Activated T-helper 9 cell treated with anti-CD3 and anti-CD28 coated beads, Interleukin-2, amount 50 U/mL, for 16 hours (primary cell): ENCODE measurements around the gene GPR132.
"Not testable (repeated sequence)": the region's sequence is repeated elsewhere in the genome, so short reads cannot be mapped to it uniquely, and the experiment has no call there.

Experiments
- DNase-seq: peaks from one replicate; pipeline ENCODE4 v3.0.0-alpha.2; 2020; ENCODE audit warnings: low read depth

Gene GPR132

DNA sequence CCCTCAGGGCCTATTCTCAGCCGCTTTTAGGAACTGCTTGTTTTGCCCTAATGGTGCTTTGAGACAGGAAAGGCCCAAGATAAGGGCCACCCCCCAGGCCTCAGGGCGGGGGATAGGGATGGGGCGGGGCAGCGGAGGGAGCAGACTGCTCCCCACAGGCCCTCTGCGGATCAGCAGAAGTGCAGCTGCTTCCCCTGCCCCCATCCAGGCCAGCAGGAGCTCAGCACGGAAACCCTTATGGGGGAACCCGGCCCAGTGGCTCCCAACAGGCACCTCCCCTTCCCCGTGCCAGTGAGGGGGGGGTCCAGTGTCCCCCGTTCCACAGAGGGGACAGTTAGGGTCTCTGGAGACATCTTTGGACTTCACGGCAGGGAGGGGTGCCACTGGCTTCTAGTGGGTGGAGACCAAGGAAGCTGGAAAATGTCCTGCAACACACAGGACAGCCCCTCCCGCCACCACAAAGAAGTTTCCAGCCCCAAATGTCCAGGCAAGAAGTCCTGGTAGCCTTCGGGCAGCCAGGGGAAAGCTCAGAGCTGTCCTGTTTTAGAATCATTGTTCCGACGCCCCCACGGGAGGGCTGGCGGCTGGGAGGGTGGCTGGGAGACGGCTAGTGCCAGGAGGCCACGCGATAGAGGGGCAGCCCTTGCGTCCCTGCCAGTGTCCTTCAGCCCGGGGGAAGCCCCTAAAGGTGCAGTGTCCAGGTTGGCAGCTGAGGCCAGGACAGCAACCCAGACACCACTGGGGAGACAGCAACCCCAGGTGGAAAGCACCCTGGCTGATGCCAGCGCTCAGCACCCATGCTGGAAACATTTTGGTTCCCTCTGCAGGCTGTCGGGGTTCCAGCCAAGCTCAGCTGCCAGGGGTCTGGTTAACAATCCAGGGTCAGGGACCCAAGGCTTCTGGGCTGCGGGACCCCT lies 10.4 kb upstream of the GPR132 start:
- no peak for DNase-seq

- DNase-seq: no peak
Observed at GRCh38 chr14:105074601-105075053, 9.4 kb upstream of the GPR132 start.

DNA sequence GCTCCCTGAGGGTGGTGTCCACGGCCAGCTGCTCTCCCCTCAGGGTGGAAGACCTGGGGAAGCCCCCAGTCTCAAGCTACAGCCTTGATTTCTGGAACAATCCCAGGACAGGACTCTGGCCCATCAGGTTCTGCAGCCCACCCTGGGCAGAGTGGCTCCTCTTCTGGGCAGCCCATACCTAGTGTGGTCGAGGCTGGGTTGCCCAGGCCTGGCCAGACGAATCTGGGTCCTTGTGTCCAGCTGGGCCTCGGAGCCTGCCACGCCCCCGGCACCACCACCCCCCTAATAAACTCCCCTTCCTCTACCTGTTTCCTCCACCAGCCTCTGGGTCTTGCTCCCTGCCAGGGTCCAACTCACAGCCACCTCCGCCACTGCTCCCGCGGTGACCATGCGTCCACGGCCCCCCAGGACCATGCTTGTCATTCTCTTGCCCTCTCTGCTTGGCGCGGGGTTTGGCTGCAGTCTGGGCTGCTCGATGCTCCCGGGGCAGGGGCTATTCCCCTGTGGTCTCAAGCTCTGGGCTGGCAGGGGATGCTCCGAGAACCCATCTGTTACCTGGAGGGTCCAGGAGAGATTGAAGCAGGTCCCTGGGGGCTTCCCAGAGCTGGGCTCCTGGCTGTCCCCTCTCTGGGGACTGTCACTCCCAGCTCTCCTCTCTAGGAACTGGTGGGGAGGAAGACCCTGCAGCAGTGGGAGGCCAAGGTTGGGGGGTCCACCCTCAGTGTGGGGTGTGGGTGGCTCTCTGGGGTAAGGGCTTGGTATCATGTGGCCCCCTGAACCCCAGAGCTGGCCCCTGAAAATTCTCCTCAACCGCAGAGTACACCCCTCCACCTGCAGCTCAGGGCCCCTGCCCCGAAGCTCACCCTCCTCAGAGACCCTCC lies 8.7 kb upstream of the GPR132 start:
- no peak for DNase-seq

GRCh38 chr14:105072892-105073719 lies 7.9 kb upstream of the GPR132 start:
- DNase-seq: no peak

DNA sequence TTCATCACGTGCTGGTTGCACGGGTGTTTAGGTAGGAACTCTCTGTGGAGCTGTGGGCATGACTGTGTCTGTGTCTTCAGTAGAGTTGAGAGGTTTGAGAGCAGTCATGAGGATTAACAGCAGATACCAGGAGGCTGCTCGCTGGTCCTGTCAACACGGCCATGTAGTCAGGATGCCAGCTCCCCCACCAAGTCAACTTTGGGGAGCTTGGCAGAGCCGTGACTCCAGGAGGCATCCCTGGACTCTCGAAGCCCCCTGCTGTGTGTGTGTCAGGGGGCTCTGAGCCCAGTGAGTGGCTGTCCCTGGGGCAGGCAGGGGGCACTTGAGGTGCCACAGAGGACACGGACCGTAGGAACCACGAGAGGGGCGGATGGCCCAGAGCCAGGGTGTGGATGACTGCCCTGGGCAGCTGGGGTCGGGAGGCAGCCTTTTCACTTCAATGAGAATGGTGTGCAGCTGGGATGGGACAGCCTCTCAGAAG lies 7.2 kb upstream of the GPR132 start:
- no peak for DNase-seq

DNA sequence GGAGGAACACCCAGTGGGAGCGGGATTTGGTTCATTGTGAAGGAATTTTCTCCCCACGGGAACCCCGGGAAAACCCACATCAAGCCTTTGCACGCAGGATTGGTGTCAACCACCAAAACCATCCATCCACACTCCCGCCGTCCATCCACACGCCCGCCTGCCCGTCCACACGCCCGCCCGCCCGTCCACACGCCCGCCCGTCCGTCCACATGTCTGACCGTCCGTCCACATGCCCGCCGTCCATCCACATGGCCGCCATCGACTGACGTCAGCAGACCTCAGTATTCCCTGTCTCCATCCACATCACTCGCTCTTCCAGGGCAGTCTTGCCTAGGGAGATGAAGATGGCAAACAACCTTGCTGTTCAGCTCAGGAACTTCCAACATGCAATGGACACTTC lies 6.7 kb upstream of the GPR132 start:
- no peak for DNase-seq

- DNase-seq: no peak
Observed at GRCh38 chr14:105071326-105071725, 6.1 kb upstream of the GPR132 start.

GRCh38 chr14:105070760-105071137 lies 5.5 kb upstream of the GPR132 start:
- DNase-seq: no peak

DNA sequence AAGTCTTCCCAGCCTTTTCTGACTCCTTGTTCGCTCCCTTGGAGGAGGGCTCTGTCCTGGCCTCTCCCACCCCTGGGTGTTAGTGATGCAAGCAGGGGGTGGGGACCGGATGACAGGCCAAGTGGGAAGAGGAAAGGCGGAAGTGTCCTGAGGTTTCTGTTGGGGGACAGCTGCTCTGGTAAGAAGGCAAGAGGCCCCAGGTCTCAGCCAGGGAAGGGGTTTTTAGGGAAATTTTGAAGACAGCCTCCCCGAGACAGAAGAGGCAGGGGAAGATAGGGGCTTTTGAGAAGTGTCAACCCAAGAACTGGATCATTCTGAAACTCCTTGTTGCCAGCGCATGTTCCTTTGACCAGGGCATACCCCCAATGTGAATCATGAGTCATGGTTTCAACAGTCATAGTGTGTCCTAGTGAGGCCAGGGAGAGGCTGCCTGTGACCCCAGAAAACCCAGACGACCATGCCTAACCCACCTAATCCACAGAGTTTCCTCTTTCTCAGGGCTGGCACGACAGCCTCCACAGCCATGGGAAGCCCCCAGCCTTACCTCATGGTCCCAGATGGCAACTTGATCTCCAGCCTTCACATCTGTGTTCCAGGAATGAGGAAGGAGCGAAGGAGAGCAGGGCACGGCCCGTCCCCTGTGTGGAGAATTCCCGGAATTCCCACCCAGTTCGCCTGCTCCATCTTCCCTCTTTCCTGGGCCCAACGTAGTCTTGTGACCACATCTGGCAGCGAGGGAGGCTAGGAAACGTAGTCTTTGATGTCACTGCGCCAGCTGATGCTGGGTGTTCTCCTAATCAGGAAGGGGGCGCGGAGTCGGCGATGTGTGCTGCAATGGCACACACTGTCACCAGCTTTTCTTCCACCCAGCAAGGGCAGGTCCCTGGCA lies 4.9 kb upstream of the GPR132 start:
- no peak for DNase-seq

DNA sequence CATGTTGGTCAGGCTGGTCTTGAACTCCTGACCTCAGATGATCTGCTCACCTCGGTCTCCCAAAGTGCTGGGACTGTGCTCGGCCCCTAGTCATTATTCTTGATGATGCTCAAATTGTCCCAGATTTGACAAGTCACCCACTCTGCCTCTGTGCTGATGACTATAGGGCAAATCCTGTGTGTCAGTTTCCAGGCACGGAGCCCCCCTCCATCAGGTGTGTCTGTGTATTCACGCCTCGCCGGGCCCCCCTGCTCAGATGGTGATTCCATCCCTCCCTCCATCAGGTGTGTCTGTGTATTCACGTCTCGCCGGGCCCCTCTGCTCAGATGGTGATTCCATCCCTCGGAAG lies 4.3 kb upstream of the GPR132 start:
- DNase-seq: no peak

GRCh38 chr14:105068818-105069217 lies 3.6 kb upstream of the GPR132 start:
- DNase-seq: no peak

- no peak for DNase-seq
Observed at GRCh38 chr14:105067969-105068301, 2.7 kb upstream of the GPR132 start.

- DNase-seq: peak; percentile 55
Observed at GRCh38 chr14:105067140-105067968, 2.1 kb upstream of the GPR132 start.

DNA sequence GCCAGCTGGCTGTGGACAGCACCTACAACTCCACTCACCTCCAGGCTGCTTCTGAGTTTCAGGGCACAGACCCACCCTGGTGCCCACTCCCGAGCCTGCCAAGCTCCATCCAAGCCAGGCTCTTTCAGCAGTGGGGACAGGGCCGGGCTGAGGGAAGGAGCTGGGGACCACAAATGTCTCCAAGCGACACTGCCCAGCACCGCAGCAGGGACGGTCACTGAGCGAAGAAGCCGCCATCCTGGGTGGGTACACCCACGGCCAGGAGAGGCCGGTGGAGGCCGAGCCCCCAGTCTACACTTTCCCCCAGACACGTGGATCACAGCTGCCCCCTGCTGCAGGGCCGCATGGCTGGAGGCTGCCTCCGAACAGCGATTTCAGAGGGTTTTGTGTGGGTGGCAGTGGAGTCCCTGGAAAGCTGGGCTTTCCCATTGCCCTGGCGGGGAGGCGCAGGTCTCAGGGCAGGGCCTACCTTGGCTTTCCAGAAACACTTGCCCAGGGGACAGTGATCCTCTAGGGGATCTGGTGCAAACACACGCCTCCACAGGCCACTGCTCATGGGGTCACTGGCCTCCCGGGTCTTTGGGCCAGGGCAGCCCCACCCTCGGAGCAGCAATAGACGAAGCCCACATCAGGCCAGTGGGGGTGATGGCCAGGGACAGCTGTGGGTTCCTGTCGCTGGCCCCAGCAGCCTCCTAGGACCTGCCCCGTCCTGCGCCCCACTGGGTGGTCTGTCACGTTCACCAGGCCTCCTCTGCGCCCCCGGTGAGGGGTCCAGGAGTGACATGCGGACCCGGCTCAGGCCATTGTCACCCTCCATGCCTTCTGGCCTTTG lies 1.2 kb upstream of the GPR132 start:
- DNase-seq: no peak

DNA sequence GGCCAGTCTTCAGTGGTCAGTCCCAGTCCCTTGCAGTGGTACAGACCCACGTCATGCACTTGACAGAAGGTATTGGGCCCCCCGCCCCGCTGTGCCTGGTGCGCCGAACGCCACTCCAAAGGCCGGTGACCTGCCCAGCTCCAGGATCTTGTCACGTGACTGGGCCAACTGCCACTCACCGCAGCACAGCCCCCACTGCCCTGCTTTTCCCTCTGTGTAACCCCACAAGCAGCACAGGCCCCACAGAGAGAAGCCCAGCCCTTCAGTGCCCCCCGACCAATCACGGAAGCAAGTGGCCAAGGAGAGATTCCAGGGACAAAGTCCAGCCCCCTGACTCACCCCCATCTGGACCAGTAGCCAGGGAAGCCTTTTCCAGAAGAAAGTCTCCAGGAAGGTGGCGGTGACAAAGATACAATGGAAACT lies 498 bp downstream of the GPR132 start:
- DNase-seq: no peak

GRCh38 chr14:105064001-105064400 lies 1.2 kb downstream of the GPR132 start:
- DNase-seq: no peak

DNA sequence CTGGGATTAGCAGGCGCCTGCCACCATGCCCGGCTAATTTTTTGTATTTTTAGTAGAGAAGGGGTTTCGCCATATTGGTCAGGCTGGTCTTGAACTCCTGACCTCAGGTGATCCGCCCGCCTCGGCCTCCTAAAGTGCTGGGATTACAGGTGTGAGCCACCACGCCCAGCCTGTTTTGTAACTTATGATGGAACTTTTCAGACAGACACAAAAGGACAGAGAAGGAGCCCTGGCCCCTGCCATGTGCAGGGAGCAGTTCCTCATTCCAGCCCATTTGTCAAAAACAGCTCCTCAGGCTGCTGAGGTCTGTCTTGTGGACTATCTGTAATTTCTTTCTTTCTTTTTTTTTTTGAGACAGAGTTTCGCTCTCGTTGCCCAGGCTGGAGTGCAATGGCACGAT lies 1.7 kb downstream of the GPR132 start:
- not testable (repeated sequence) for DNase-seq

DNA sequence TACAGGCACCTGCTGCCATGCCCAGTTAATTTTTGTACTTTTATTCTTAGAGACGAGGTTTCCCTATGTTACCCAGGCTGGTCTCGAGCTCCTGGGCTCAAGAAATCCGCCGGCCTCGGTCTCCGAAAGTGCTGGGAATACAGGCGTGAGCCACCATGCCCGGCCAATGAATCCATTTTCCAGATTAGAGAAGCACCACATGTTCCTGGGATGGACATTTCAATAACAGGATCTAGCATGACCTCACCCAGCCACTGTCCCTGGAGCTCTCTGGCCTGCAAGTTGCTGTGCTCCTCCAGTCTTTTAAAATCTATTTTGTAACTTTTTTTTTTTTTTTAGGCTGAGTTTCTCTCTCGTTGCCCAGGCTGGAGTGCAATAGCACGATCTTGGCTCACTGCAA lies 2.2 kb downstream of the GPR132 start:
- no peak for DNase-seq

DNA sequence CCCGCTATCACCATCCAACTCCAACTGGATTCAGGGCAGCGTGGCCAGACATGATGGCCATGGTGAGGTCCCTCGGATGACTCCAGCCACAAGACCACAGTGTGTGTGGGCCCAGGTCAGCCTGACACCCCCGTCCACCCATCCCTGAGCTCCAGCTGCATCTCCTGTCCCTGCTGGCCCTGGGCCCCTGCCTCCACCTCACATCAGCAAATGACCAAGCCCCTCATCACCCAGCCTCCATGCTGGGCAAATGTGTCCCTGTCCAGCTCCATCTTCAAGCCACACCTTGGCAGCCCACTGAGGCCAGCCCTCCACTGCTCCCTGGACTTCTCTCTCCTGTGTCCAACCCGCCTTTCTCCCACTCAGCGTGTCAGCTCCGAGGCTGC lies 3.2 kb downstream of the GPR132 start:
- no peak for DNase-seq
